GM06990 (cell line): ENCODE data around the gene RNU4-1.

Experiments
- DNase-seq: peaks from one replicate; pipeline ENCODE4 v3.0.0-alpha.2; 2011; ENCODE audit not compliant: insufficient read length; ENCODE audit errors: extremely low read depth
- H3K27me3 ChIP-seq: replicated peaks from 2 replicates; pipeline ENCODE4 v1.6.0; 2011; ENCODE audit warnings: low read length; ENCODE audit not compliant: control insufficient read depth, insufficient read depth
- H3K36me3 ChIP-seq: 2 replicates; pipeline ENCODE4 v1.5.1; 2011; ENCODE audit warnings: low read length; ENCODE audit not compliant: control insufficient read depth, insufficient read depth
- H3K4me3 ChIP-seq: replicated peaks from 2 replicates; pipeline ENCODE4 v1.5.1; 2011; ENCODE audit warnings: low read depth, mild to moderate bottlenecking, control low read depth, low read length
- TF ChIP-seq, protein P1 (sequence below): IDR thresholded peaks from 2 replicates; pipeline ENCODE4 v1.5.1; 2011; ENCODE audit warnings: low read length, control low read depth, mild to moderate bottlenecking, inconsistent platforms; ENCODE audit not compliant: insufficient read depth, poor library complexity, severe bottlenecking

RNU4-1 gene

DNA sequence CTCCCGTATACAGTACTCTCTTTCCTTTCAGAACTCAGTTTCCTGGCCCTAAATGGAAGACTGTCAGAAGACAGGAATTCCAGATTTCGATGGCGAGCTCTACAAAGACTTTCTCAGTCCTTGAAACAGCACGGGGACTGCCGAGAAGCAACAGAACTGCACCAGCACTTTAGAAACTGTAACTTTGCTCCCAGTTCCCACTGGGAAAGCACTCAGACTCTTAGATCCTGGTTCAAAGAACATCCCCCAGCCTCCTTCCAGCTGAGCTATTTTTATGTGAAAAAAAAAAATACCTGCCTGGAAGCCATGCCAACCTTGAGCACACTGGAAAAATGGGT lies 29.3 kb downstream of the RNU4-1 start:
- TF ChIP-seq, protein P1, sequence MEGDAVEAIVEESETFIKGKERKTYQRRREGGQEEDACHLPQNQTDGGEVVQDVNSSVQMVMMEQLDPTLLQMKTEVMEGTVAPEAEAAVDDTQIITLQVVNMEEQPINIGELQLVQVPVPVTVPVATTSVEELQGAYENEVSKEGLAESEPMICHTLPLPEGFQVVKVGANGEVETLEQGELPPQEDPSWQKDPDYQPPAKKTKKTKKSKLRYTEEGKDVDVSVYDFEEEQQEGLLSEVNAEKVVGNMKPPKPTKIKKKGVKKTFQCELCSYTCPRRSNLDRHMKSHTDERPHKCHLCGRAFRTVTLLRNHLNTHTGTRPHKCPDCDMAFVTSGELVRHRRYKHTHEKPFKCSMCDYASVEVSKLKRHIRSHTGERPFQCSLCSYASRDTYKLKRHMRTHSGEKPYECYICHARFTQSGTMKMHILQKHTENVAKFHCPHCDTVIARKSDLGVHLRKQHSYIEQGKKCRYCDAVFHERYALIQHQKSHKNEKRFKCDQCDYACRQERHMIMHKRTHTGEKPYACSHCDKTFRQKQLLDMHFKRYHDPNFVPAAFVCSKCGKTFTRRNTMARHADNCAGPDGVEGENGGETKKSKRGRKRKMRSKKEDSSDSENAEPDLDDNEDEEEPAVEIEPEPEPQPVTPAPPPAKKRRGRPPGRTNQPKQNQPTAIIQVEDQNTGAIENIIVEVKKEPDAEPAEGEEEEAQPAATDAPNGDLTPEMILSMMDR = no peak
- DNase-seq = no peak
- Histone ChIP-seq H3K27me3 (no peaks in the 10 kb centered on the region), H3K4me3 (no peak overlapping the region), H3K36me3 (no peaks in the 10 kb centered on the region)

DNA sequence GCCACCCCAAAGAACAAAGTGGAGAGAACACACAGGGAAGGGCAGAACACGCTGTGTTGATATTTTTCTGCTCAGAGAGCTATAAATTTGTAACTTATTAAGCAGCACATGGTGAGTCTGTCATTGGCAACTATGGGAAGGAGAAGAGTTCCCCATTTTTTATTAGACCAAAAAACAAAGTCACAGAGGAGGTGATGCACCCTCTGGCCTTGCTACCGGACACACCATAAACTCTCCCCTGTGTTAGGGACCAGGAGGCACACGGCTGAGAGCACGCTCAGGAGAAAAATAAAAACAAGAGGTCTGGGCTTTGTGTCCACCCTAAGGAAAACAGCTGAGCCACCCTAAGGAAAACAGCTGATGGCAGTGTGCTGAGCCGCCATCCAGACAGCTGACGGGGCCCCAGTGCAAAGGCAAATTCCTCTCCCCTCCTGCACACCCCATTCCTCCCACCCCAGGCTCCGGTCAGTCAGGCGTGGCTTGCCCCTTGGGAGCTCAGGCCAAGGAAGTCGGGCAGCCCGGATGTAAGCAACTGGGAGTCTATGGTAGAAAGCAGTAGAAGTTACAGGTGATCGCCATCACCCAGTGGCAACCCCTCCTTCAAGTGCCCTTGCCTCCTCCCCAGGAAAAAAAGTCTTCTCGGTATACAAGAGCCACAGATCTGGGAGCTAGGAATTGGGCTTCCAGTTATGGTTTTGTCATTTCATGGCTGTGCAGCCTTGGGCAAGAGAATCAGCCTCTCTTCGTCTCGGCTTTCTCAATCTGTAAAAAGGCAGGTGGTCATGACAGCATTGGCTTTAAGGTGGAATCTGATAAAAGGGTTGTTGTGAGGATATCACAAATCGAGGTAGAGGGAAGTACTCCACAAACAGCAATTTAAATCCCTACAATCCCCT lies 29.9 kb downstream of the RNU4-1 start:
- TF ChIP-seq, protein P1 = no peak
- H3K36me3 ChIP-seq = no peaks in the 10 kb centered on the region
- no peak overlapping the region for H3K4me3 ChIP-seq
- H3K27me3 ChIP-seq = no peaks in the 10 kb centered on the region
- no peak for DNase-seq

DNA sequence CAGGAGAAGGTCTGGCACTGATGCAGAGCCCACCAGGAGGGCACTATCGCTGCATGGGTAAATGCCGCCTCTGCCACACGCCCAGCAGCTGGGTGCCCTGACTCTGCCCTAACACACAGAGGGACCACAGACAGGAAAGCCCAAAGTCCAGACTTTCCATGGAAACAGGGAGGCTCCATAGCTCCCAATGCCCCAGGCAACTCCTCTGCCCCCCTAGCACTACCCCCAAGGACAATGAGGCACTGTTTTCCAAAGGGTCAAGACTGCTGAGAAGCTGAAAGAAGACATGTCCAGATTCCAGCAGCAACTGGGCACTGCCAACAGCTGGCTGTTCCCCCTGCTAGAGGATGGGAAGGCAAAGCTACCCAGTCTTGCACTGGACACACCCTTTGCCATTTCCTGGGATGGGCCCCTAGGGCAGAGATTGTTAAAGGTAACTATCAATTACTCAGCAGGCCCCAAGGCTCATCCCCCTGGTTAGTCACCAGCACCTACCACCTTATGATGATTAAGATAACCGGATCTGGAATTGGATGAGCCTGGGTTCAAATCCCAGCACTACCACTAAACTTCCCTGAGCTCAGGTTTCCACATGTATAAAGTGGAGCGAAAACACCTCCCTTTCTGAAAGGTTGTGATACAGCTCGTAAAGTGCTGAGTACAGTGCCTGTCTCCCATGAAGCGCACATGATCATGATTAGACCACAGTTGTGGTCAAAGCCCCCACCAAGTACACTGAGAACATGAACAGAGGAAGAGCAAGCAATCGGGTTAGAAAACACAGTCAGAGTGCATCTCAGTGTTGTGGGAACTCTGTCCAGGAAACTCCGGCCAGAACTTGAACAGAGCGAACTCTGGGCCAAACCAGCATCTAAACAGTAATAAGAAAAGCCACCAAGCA lies 30.8 kb downstream of the RNU4-1 start:
- Histone ChIP-seq H3K36me3 (no peaks in the 10 kb centered on the region), H3K4me3 (no peak overlapping the region), H3K27me3 (no peaks in the 10 kb centered on the region)
- no peak for DNase-seq
- TF ChIP-seq, protein P1 = no peak

DNA sequence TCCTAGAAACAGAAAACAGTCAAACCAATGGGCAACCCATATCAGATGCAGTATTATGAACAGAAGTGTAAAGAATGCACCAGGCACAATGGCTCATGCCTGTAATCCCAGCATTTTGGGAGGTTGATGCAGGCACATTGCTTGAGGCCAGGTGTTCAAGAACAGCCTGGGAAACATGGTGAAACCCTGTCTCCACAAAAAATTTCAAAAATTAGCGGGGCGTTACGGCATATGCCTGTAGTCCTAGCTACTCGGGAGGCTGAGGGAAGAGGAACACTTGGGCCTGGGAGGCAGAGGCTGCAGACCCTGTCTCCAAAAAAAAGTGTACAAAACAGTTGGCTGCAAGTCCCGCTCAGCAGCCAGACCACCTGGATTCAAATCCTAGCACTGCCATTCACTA lies 32.4 kb downstream of the RNU4-1 start:
- TF ChIP-seq, protein P1 = no peak
- Histone ChIP-seq H3K27me3 (no peaks in the 10 kb centered on the region), H3K36me3 (no peaks in the 10 kb centered on the region), H3K4me3 (no peak overlapping the region)
- DNase-seq = no peak

DNA sequence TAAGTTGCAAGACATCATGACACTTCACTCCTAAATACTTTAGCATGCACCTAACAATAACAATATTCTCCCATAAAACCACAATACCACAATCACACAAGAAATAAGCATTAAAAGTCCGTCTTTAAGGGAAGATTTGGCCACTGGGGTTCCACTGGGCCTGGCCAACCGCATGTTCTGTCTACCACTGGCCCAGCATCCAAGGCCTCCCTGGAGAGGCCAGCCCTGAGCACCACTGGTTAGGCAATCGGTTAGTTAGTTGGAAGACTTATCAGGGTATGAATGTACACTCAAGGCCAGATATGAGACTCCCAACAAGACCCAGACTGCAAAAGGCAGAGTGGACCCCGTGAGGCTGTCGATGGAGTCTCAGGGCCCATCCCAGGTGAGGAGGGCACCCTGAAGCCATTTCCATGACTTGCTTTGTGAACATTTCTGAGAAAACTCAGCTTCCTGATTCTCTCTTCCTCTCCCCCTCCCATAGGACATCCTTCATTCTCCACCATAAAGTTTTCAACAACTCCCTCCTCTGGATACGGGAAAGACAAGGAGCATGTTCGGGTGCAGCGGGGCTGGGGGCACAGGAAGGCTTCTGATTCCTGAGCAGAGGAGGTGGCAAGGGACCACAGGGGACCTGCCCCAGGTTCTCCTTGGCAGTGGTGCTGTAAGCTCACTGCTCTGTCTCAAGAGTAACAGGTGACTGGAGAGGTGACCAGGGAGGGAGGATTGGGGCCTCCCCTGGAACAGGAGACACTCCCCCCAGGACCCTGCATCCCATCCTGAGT lies 33.4 kb downstream of the RNU4-1 start:
- Histone ChIP-seq H3K36me3 (no peaks in the 10 kb centered on the region), H3K4me3 (no peak overlapping the region), H3K27me3 (no peaks in the 10 kb centered on the region)
- TF ChIP-seq, protein P1 = no peak
- DNase-seq = no peak
